Tibial nerve (tissue), 4 donors: ENCODE data around the gene SMIM41.
A peak's percentile ranks its signal among the peaks of the same experiment; 100 is the strongest.

Experiments used
- CTCF ChIP-seq, 5 experiments: fragments of 200-600 bp in 3 of 5; fragments of 450-650 bp in 2 of 5; sonication (generic) in 3 of 5; IDR thresholded peaks; one replicate each; pipeline ENCODE4 v1.5.1; 2016 to 2019; ENCODE audit warnings: antibody characterized with exemption in 5 of 5, mild to moderate bottlenecking in 3 of 5, moderate library complexity in 2 of 5
- EP300 ChIP-seq, 2 donors: sonication (generic); formaldehyde crosslinking; IDR thresholded peaks; one replicate each; pipeline ENCODE4 v1.6.1; 2017; ENCODE audit warnings: antibody characterized with exemption in 2 of 2, mild to moderate bottlenecking in 1 of 2

- TF ChIP-seq CTCF (IDR thresholded peaks at IDR 0.05) = no peak
- TF ChIP-seq EP300 (IDR thresholded peaks at IDR 0.05) = peak in 1 of 2 donors; percentile 86
Observed at GRCh38 chr12:52054833-52055730, 24.4 kb upstream of the SMIM41 start.
